Measurements from ENCODE around the gene EFHD2.

The EFHD2 gene

GRCh38 chr1:15445390-15446122 lies 35.9 kb downstream of the EFHD2 start:
- TF ChIP-seq EZH2phosphoT487 (IDR thresholded peaks at IDR 0.05; ENCODE audit: borderline replicate concordance) (no peak), CTCF (conservative IDR thresholded peaks at IDR 0.05; ENCODE audit: low read length) (no peak)
- Histone ChIP-seq H3F3A (ENCODE audit: low read depth) (no peaks in the 10 kb centered on the region), H3K9me3 (ENCODE audit: insufficient read depth, low read depth, low read length) (no peaks in the 10 kb centered on the region), H3K79me2 (ENCODE audit: insufficient read depth, low read length) (no peaks in the 10 kb centered on the region), H3K9ac (ENCODE audit: low read depth, low read length, poor library complexity, severe bottlenecking) (no peak overlapping the region), H3K4me3 (ENCODE audit: low read length, poor library complexity, severe bottlenecking) (no peak overlapping the region), H2AFZ (ENCODE audit: low read length) (no peak overlapping the region), H4K20me1 (ENCODE audit: insufficient read depth, low read length, poor library complexity, severe bottlenecking) (no peaks in the 10 kb centered on the region), H3K4me1 (ENCODE audit: insufficient read depth, low read length, poor library complexity, severe bottlenecking) (no peaks in the 10 kb centered on the region), H3K4me2 (ENCODE audit: low read depth, low read length, poor library complexity, severe bottlenecking) (no peak overlapping the region), H3K9me2 (replicated peaks; ENCODE audit: low read depth, low read length) (no peaks in the 10 kb centered on the region), H3K36me3 (ENCODE audit: insufficient read depth, low read length) (no peaks in the 10 kb centered on the region), H3K27me3 (ENCODE audit: insufficient read depth, low read length, poor library complexity, severe bottlenecking) (no peaks in the 10 kb centered on the region)

- no peak overlapping the region for H2AFZ ChIP-seq (ENCODE audit: low read length)
- H3K9me3 ChIP-seq (ENCODE audit: insufficient read depth, low read depth, low read length), result no peaks in the 10 kb centered on the region
- no peaks in the 10 kb centered on the region for H3K27me3 ChIP-seq (ENCODE audit: insufficient read depth, low read length, poor library complexity, severe bottlenecking)
- H4K20me1 ChIP-seq (ENCODE audit: insufficient read depth, low read length, poor library complexity, severe bottlenecking), result no peaks in the 10 kb centered on the region
- no peak overlapping the region for H3K4me3 ChIP-seq (ENCODE audit: low read length, poor library complexity, severe bottlenecking)
- TF ChIP-seq CTCF (conservative IDR thresholded peaks at IDR 0.05; ENCODE audit: low read length) (no peak), EZH2phosphoT487 (IDR thresholded peaks at IDR 0.05; ENCODE audit: borderline replicate concordance) (no peak)
- no peaks in the 10 kb centered on the region for H3K9me2 ChIP-seq (replicated peaks; ENCODE audit: low read depth, low read length)
- no peak overlapping the region for H3K9ac ChIP-seq (ENCODE audit: low read depth, low read length, poor library complexity, severe bottlenecking)
- no peaks in the 10 kb centered on the region for H3F3A ChIP-seq (ENCODE audit: low read depth)
- no peak overlapping the region for H3K4me2 ChIP-seq (ENCODE audit: low read depth, low read length, poor library complexity, severe bottlenecking)
- no peaks in the 10 kb centered on the region for H3K79me2 ChIP-seq (ENCODE audit: insufficient read depth, low read length)
- H3K36me3 ChIP-seq (ENCODE audit: insufficient read depth, low read length), result no peaks in the 10 kb centered on the region
- H3K4me1 ChIP-seq (ENCODE audit: insufficient read depth, low read length, poor library complexity, severe bottlenecking), result no peaks in the 10 kb centered on the region
Measured at GRCh38 chr1:15446212-15446611, 36.5 kb downstream of the EFHD2 start.

- Histone ChIP-seq H3K79me2 (ENCODE audit: insufficient read depth, low read length) (no peaks in the 10 kb centered on the region), H3K4me2 (ENCODE audit: low read depth, low read length, poor library complexity, severe bottlenecking) (no peak overlapping the region)
- TF ChIP-seq CTCF (conservative IDR thresholded peaks at IDR 0.05; ENCODE audit: low read length), result no peak
- TF ChIP-seq EZH2phosphoT487 (IDR thresholded peaks at IDR 0.05; ENCODE audit: borderline replicate concordance), result no peak
Measured at GRCh38 chr1:15448877-15449462, 39.3 kb downstream of the EFHD2 start.

More at GRCh38 chr1:15448877-15449462, 39.3 kb downstream of the EFHD2 start:
- Histone ChIP-seq H3F3A (ENCODE audit: low read depth) (no peaks in the 10 kb centered on the region), H4K20me1 (ENCODE audit: insufficient read depth, low read length, poor library complexity, severe bottlenecking) (no peaks in the 10 kb centered on the region), H3K27me3 (ENCODE audit: insufficient read depth, low read length, poor library complexity, severe bottlenecking) (no peaks in the 10 kb centered on the region), H3K9me2 (replicated peaks; ENCODE audit: low read depth, low read length) (no peaks in the 10 kb centered on the region), H3K36me3 (ENCODE audit: insufficient read depth, low read length) (no peaks in the 10 kb centered on the region), H3K9me3 (ENCODE audit: insufficient read depth, low read depth, low read length) (no peaks in the 10 kb centered on the region), H3K4me3 (ENCODE audit: low read length, poor library complexity, severe bottlenecking) (no peak overlapping the region), H3K9ac (ENCODE audit: low read depth, low read length, poor library complexity, severe bottlenecking) (no peak overlapping the region), H2AFZ (ENCODE audit: low read length) (no peak overlapping the region; the same call in 1 of the 2 replicates), H3K4me1 (ENCODE audit: insufficient read depth, low read length, poor library complexity, severe bottlenecking) (no peaks in the 10 kb centered on the region)

Measured in Loucy (cell line).